Measurements from ENCODE around the gene NHSL1. TPM values are rescaled to one million over a fixed set of nuclear protein-coding genes. Genes with fewer than 3 reads are reported as not detected.

Gene NHSL1
- total and polyA plus RNA-seq, 7 donors: 6.5 to 17.5 (median 8.6) TPM

DNA sequence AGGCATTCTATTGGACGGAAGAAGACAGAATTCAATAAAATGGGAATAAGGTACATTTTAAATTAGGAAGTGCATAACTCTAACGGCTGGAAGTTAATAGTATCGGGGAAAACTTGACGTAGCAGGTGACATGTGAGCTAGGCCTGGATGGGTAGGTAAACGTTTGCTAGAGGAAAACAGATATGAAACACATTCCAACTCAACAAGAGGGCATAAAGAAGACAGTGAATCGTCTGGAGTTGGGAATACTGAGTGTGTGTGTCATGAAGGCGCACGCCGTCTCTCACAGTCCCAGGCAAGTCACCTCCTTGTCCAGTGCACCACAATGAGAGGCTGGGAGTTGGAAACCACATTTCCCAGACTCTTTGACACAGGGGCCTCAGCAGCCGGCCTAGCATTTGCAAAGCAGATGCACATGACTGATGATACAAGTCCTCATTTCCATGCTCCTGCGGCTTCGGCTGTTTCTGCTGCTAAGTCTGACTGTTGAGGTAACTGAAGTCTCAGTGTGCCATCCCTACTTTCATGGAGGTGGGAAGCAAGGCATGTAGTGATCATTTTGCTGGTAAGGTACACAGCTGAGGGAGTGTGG lies 16.5 kb upstream of the NHSL1 start:
- H3K4me3 ChIP-seq: no peak overlapping the region
- intact Hi-C loops (cut with DNase I): no loop called here
- WGBS, 2 donors: 90 to 93% methylated on average over 12 of the region's 12 CpGs
- H3K4me1 ChIP-seq: no peaks in the 10 kb centered on the region
- no peak for DNase-seq
- no peaks in the 10 kb centered on the region for H3K36me3 ChIP-seq
- no peaks in the 10 kb centered on the region for H3K27me3 ChIP-seq
- H3K27ac ChIP-seq: no peak overlapping the region
- H3K9me3 ChIP-seq: no peaks in the 10 kb centered on the region
- TF ChIP-seq POLR2A (IDR thresholded peaks at IDR 0.05): no peak
- TF ChIP-seq EP300 (IDR thresholded peaks at IDR 0.05): no peak
- no peak for TF ChIP-seq POLR2AphosphoS5 (IDR thresholded peaks at IDR 0.05)
- TF ChIP-seq, protein P1, sequence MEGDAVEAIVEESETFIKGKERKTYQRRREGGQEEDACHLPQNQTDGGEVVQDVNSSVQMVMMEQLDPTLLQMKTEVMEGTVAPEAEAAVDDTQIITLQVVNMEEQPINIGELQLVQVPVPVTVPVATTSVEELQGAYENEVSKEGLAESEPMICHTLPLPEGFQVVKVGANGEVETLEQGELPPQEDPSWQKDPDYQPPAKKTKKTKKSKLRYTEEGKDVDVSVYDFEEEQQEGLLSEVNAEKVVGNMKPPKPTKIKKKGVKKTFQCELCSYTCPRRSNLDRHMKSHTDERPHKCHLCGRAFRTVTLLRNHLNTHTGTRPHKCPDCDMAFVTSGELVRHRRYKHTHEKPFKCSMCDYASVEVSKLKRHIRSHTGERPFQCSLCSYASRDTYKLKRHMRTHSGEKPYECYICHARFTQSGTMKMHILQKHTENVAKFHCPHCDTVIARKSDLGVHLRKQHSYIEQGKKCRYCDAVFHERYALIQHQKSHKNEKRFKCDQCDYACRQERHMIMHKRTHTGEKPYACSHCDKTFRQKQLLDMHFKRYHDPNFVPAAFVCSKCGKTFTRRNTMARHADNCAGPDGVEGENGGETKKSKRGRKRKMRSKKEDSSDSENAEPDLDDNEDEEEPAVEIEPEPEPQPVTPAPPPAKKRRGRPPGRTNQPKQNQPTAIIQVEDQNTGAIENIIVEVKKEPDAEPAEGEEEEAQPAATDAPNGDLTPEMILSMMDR (IDR thresholded peaks at IDR 0.05): no peak

DNA sequence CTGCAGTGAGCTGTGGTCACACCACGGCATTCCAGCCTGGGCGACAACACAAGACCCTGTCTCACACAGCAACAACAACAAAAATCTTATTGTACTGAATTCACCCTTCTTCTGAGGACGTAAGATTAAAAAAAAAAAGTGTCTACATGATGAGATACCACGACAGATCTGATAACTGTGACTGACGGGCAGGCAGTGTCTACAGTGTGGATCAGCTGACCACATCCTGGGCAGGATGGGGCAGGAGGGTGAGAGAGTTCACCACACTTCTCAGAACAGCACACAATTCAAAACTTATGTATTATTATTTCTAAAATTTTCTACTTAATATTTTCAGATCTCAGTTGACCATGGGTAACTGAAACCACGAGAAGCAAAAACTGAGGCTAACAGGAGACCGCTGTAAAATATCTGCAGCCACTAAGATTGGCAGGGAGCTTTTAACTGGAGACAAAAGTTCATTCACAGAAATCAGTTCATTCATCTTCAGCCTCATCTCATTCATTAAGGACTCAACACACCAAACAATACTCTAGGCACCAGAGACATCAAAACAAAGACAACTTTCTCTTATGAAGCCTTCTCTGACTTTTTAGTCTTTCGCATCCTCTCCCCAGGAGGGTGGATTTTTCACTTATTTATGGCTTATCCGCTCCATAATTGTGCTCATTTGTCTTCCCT lies 15.7 kb upstream of the NHSL1 start:
- Histone ChIP-seq H3K27ac (no peak overlapping the region), H3K36me3 (no peaks in the 10 kb centered on the region), H3K27me3 (no peaks in the 10 kb centered on the region), H3K4me1 (no peaks in the 10 kb centered on the region), H3K4me3 (no peak overlapping the region), H3K9me3 (no peaks in the 10 kb centered on the region)
- no peak for TF ChIP-seq EP300 (IDR thresholded peaks at IDR 0.05)
- no peak for TF ChIP-seq POLR2AphosphoS5 (IDR thresholded peaks at IDR 0.05)
- TF ChIP-seq POLR2A (IDR thresholded peaks at IDR 0.05): no peak
- TF ChIP-seq, protein P1 (IDR thresholded peaks at IDR 0.05): no peak
- no peak for DNase-seq
- WGBS, 2 donors: 86 to 93% methylated on average over 9 of the region's 9 CpGs
- intact Hi-C loops (cut with DNase I): no loop called here

DNA sequence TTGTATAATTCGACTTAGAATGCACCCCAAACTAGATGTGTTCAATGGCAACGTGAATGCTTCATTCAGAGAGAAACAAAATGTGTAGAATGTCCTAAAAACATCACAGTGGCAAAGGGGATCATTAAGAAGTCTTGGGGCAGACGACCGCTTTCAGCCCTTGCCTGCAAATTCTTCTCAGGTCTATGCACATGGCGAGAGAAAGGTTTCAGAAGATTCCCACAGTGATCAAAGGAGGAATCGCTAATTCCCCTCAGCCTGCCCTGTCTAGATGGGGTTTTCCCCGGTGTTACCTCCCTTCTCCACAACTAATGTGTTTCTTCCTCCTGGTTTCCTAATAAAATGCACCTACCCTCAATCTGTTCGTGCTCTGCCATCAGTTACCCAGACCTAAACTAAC lies 13.3 kb upstream of the NHSL1 start:
- Histone ChIP-seq H3K27ac (no peak overlapping the region), H3K27me3 (no peaks in the 10 kb centered on the region), H3K4me3 (no peak overlapping the region), H3K9me3 (no peaks in the 10 kb centered on the region), H3K36me3 (no peaks in the 10 kb centered on the region), H3K4me1 (no peaks in the 10 kb centered on the region)
- TF ChIP-seq POLR2AphosphoS5 (IDR thresholded peaks at IDR 0.05): no peak
- TF ChIP-seq EP300 (IDR thresholded peaks at IDR 0.05): no peak
- TF ChIP-seq, protein P1 (IDR thresholded peaks at IDR 0.05): no peak
- no peak for TF ChIP-seq POLR2A (IDR thresholded peaks at IDR 0.05)
- intact Hi-C loops (cut with DNase I): no loop called here
- no peak for DNase-seq
- 85 to 88% methylated on average over 8 of the region's 8 CpGs for WGBS, 2 donors

DNA sequence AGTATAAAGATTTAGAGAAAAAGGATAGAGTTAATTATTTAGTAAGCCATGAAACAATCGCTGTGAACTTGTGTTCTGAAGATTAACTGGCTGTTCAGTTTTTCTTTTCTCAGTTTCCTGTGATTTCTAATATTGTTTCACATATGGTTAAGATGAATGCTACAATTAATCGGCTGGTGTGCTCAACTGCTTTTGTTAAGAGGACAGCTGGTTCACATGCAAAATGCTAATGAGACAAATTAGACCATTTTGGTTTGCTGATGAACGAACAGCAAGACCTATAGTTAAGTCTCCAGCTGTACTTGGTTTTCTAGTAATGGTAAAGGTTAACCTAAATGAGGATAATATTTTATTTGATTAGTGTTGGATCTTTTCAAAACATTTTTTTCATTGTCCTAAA lies 10.8 kb upstream of the NHSL1 start:
- no peaks in the 10 kb centered on the region for H3K27me3 ChIP-seq
- TF ChIP-seq POLR2A (IDR thresholded peaks at IDR 0.05) (no peak), EP300 (IDR thresholded peaks at IDR 0.05) (no peak), POLR2AphosphoS5 (IDR thresholded peaks at IDR 0.05) (no peak)
- TF ChIP-seq, protein P1 (IDR thresholded peaks at IDR 0.05): no peak
- no peaks in the 10 kb centered on the region for H3K36me3 ChIP-seq
- intact Hi-C loops (cut with DNase I): no loop called here
- no peak overlapping the region for H3K4me3 ChIP-seq
- H3K9me3 ChIP-seq: no peaks in the 10 kb centered on the region
- no peaks in the 10 kb centered on the region for H3K4me1 ChIP-seq
- H3K27ac ChIP-seq: no peak overlapping the region
- 84 to 85% methylated on average over 3 of the region's 3 CpGs for WGBS, 2 donors
- no peak for DNase-seq

Data from sigmoid colon (tissue), 7 donors.